GM21529 (cell line): ENCODE results near the gene EFNA2.

Experiments used
- ATAC-seq: cut with Tn5 transposase; IDR thresholded peaks from one replicate; pipeline ENCODE4 v1.9.1; 2021; ENCODE audit not compliant: unreplicated experiment

The EFNA2 gene

GRCh38 chr19:1283207-1283916, 2.3 kb upstream of the EFNA2 start:
- ATAC-seq: no peak

- ATAC-seq: no peak
Observed at GRCh38 chr19:1283917-1284292, 1.8 kb upstream of the EFNA2 start.

GRCh38 chr19:1284293-1284978, 1.2 kb upstream of the EFNA2 start:
- ATAC-seq: no peak

GRCh38 chr19:1284979-1285736, 515 bp upstream of the EFNA2 start:
- ATAC-seq: no peak

GRCh38 chr19:1286487-1287353, 1.0 kb downstream of the EFNA2 start:
- ATAC-seq: no peak

GRCh38 chr19:1287354-1288225, 1.9 kb downstream of the EFNA2 start:
- ATAC-seq: no peak

GRCh38 chr19:1288226-1288612, 2.5 kb downstream of the EFNA2 start:
- ATAC-seq: no peak

GRCh38 chr19:1288833-1289685, 3.4 kb downstream of the EFNA2 start:
- ATAC-seq: no peak

- no peak for ATAC-seq
Observed at GRCh38 chr19:1289686-1290025, 4.0 kb downstream of the EFNA2 start.

- ATAC-seq: no peak
Observed at GRCh38 chr19:1290196-1290702, 4.6 kb downstream of the EFNA2 start.

- no peak for ATAC-seq
Observed at GRCh38 chr19:1290703-1291651, 5.3 kb downstream of the EFNA2 start.

GRCh38 chr19:1291761-1292418, 6.2 kb downstream of the EFNA2 start:
- no peak for ATAC-seq

- ATAC-seq: no peak
Observed at GRCh38 chr19:1292419-1293151, 6.9 kb downstream of the EFNA2 start.

GRCh38 chr19:1293782-1294604, 8.3 kb downstream of the EFNA2 start:
- no peak for ATAC-seq

GRCh38 chr19:1294688-1295087, 9.0 kb downstream of the EFNA2 start:
- ATAC-seq: no peak
